Measurements from ENCODE around the gene CISD1.
A peak's percentile ranks its signal among the peaks of the same experiment; 100 is the strongest.

CISD1 gene

GRCh38 chr10:58316874-58317273 lies 47.9 kb downstream of the CISD1 start:
- DNase-seq, result no peak

- DNase-seq, result no peak
Observed at GRCh38 chr10:58318346-58318745, 49.4 kb downstream of the CISD1 start.

- DNase-seq, result peak in 1 of 2 donors; percentile 36
Observed at GRCh38 chr10:58319599-58319998, 50.6 kb downstream of the CISD1 start.

GRCh38 chr10:58320351-58321049 lies 51.5 kb downstream of the CISD1 start:
- no peak for DNase-seq

GRCh38 chr10:58322072-58322834 lies 53.3 kb downstream of the CISD1 start:
- peak; percentile 87 to 96 for DNase-seq

GRCh38 chr10:58322835-58323209 lies 53.9 kb downstream of the CISD1 start:
- DNase-seq, result no peak

GRCh38 chr10:58326967-58327381 lies 58.0 kb downstream of the CISD1 start:
- no peak for DNase-seq

- DNase-seq, result no peak
Observed at GRCh38 chr10:58328233-58328632, 59.3 kb downstream of the CISD1 start.

- DNase-seq, result peak; percentile 60 to 71
Observed at GRCh38 chr10:58330431-58330830, 61.5 kb downstream of the CISD1 start.

GRCh38 chr10:58331646-58332045 lies 62.7 kb downstream of the CISD1 start:
- peak; percentile 50 to 82 for DNase-seq

GRCh38 chr10:58334817-58335305 lies 65.9 kb downstream of the CISD1 start, which contains the start of gene UBE2D1:
UBE2D1 (plus strand) TSS chr10:58335006; CDS start chr10:58335202, 196 bp downstream.
- peak; percentile 86 to 90 for DNase-seq

GRCh38 chr10:58335306-58336005 lies 66.5 kb downstream of the CISD1 start:
- peak in 1 of 2 donors; percentile 29 for DNase-seq

- no peak for DNase-seq
Observed at GRCh38 chr10:58336242-58336641, 67.3 kb downstream of the CISD1 start.
